Astrocyte (in vitro differentiated cells and primary cell): ENCODE data around the gene MX2. TPM values are rescaled to one million over a fixed set of nuclear protein-coding genes. Genes with fewer than 3 reads are reported as not detected.

Experiments used
- DNase-seq: peaks from one replicate; pipeline ENCODE4 v3.0.0-alpha.2; 2010; ENCODE audit warnings: low read depth
- FAIRE-seq: peaks from 2 replicates; lab custom pipeline; 2011; peaks lifted over from hg19 to GRCh38; lab: Jason Lieb, UNC
- H2AFZ ChIP-seq: 2 replicates; pipeline ENCODE4 v1.6.0; 2012; ENCODE audit warnings: low read depth, low read length, inconsistent platforms
- H3K27ac ChIP-seq: 2 replicates; pipeline ENCODE4 v1.5.1; 2011; ENCODE audit warnings: low read depth, low read length, inconsistent platforms
- H3K27me3 ChIP-seq: 2 replicates; pipeline ENCODE4 v1.6.0; 2011; ENCODE audit warnings: low read length, inconsistent platforms; ENCODE audit not compliant: insufficient read depth
- H3K36me3 ChIP-seq: 2 replicates; pipeline ENCODE4 v1.5.1; 2011; ENCODE audit warnings: low read length, inconsistent platforms; ENCODE audit not compliant: insufficient read depth
- H3K4me1 ChIP-seq: 2 replicates; pipeline ENCODE4 v1.5.1; 2011; ENCODE audit warnings: low read length, inconsistent platforms; ENCODE audit not compliant: insufficient read depth
- H3K4me2 ChIP-seq: 2 replicates; pipeline ENCODE4 v1.6.0; 2012; ENCODE audit warnings: low read length, inconsistent platforms
- H3K4me3 ChIP-seq: 2 replicates; pipeline ENCODE4 v1.5.1; 2011; ENCODE audit warnings: low read depth, mild to moderate bottlenecking, low read length, inconsistent platforms; ENCODE audit not compliant: insufficient read depth
- H3K79me2 ChIP-seq: 2 replicates; pipeline ENCODE4 v1.6.0; 2012; ENCODE audit warnings: mild to moderate bottlenecking, low read length, inconsistent platforms; ENCODE audit not compliant: insufficient read depth
- H3K9ac ChIP-seq: 2 replicates; pipeline ENCODE4 v1.6.0; 2012; ENCODE audit warnings: mild to moderate bottlenecking, low read length, inconsistent platforms
- H3K9me3 ChIP-seq: 2 replicates; pipeline ENCODE4 v1.5.1; 2012; ENCODE audit warnings: low read depth, mild to moderate bottlenecking, low read length, inconsistent platforms; ENCODE audit not compliant: insufficient read depth
- H4K20me1 ChIP-seq: 2 replicates; pipeline ENCODE4 v1.6.0; 2012; ENCODE audit warnings: low read length, inconsistent platforms; ENCODE audit not compliant: insufficient read depth
- H3K27ac Mint-ChIP-seq: one replicate; pipeline ENCODE4 v1.8.0; 2021; ENCODE audit warnings: mild to moderate bottlenecking, mixed read lengths; ENCODE audit not compliant: unreplicated experiment
- H3K27me3 Mint-ChIP-seq: one replicate; pipeline ENCODE4 v1.8.0; 2021; ENCODE audit warnings: low read depth, mixed read lengths; ENCODE audit not compliant: unreplicated experiment
- H3K36me3 Mint-ChIP-seq: one replicate; pipeline ENCODE4 v1.8.0; 2021; ENCODE audit warnings: low read depth, mixed read lengths; ENCODE audit not compliant: unreplicated experiment
- H3K4me1 Mint-ChIP-seq: one replicate; pipeline ENCODE4 v1.8.0; 2021; ENCODE audit warnings: low read depth, mixed read lengths; ENCODE audit not compliant: unreplicated experiment
- H3K4me3 Mint-ChIP-seq: one replicate; pipeline ENCODE4 v1.8.0; 2021; ENCODE audit warnings: mild to moderate bottlenecking, moderate library complexity, mixed read lengths; ENCODE audit not compliant: unreplicated experiment
- H3K9me3 Mint-ChIP-seq: one replicate; pipeline ENCODE4 v1.8.0; 2021; ENCODE audit warnings: mild to moderate bottlenecking, mixed read lengths; ENCODE audit not compliant: unreplicated experiment
- CTCF ChIP-seq: IDR thresholded peaks from 2 replicates; pipeline ENCODE4 v1.5.1; 2011; ENCODE audit warnings: low read depth, mild to moderate bottlenecking, inconsistent platforms, low read length, moderate library complexity; ENCODE audit not compliant: insufficient read depth
- EZH2 ChIP-seq: IDR thresholded peaks from 2 replicates; pipeline ENCODE4 v1.6.1; 2012; ENCODE audit warnings: mild to moderate bottlenecking, low read length, inconsistent platforms; ENCODE audit not compliant: insufficient read depth
- total RNA-seq: library from RNA; stranded (reverse); gene quantifications from 2 replicates; pipeline ENCODE4 v1.2.1, GENCODE V29; 2021

MX2 gene
- total RNA-seq, 1 donor from 2014 or later, result 8.6 TPM

- H3K27ac ChIP-seq, result no peak overlapping the region
- no peaks in the 10 kb centered on the region for H3K79me2 ChIP-seq
- Mint-ChIP-seq H3K4me3 (no peak overlapping the region), H3K9me3 (peaks cover 6% of the 10 kb centered on the region), H3K4me1 (no peaks in the 10 kb centered on the region), H3K27ac (no peak overlapping the region), H3K36me3 (peaks cover 26% of the 10 kb centered on the region), H3K27me3 (peaks cover 26% of the 10 kb centered on the region)
- TF ChIP-seq CTCF (no peak), EZH2 (no peak)
- H3K9ac ChIP-seq, result no peak overlapping the region
- H3K9me3 ChIP-seq, result no peaks in the 10 kb centered on the region
- no peaks in the 10 kb centered on the region for H4K20me1 ChIP-seq
- H3K4me2 ChIP-seq, result no peak overlapping the region
- peaks cover 8% of the 10 kb centered on the region for H3K27me3 ChIP-seq
- H2AFZ ChIP-seq, result no peak overlapping the region
- H3K4me3 ChIP-seq, result no peak overlapping the region
- FAIRE-seq, result no peak
- no peaks in the 10 kb centered on the region for H3K4me1 ChIP-seq
- H3K36me3 ChIP-seq, result no peaks in the 10 kb centered on the region
- DNase-seq, result no peak
Observed at GRCh38 chr21:41403966-41404365, 42.1 kb downstream of the MX2 start.

DNA sequence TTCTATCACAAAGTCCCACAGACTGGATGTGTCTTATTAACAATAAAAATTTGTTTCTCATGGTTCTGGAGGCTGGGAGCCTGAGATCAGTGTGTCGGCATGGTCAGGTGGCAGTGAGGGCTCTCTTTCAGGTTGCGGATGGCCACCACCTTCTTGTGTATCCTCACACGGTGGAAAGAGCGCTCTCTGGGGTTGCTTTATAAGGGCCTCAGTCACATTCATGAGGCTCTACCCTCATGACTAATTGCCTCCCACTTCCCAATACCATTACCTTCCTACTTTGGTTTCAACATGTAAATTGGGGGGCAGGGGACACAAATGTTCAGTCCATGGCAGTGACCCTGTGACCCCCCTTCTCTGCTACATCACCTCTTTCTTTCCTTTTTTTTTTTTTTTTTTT lies 43.5 kb downstream of the MX2 start:
- Mint-ChIP-seq H3K9me3 (peaks cover 7% of the 10 kb centered on the region), H3K4me3 (no peak overlapping the region), H3K27me3 (peaks cover 16% of the 10 kb centered on the region), H3K4me1 (peaks cover 2% of the 10 kb centered on the region), H3K27ac (no peak overlapping the region), H3K36me3 (peaks cover 30% of the 10 kb centered on the region)
- no peak overlapping the region for H3K9ac ChIP-seq
- H3K27me3 ChIP-seq, result peaks cover 8% of the 10 kb centered on the region
- no peak overlapping the region for H3K4me2 ChIP-seq
- no peak overlapping the region for H3K27ac ChIP-seq
- H4K20me1 ChIP-seq, result no peaks in the 10 kb centered on the region
- H3K9me3 ChIP-seq, result peaks cover 2% of the 10 kb centered on the region
- FAIRE-seq (no peak), DNase-seq (no peak)
- H3K4me1 ChIP-seq, result no peaks in the 10 kb centered on the region
- no peak overlapping the region for H2AFZ ChIP-seq
- no peaks in the 10 kb centered on the region for H3K36me3 ChIP-seq
- no peak overlapping the region for H3K4me3 ChIP-seq
- no peaks in the 10 kb centered on the region for H3K79me2 ChIP-seq
- TF ChIP-seq CTCF, result no peak
- TF ChIP-seq EZH2, result no peak

DNA sequence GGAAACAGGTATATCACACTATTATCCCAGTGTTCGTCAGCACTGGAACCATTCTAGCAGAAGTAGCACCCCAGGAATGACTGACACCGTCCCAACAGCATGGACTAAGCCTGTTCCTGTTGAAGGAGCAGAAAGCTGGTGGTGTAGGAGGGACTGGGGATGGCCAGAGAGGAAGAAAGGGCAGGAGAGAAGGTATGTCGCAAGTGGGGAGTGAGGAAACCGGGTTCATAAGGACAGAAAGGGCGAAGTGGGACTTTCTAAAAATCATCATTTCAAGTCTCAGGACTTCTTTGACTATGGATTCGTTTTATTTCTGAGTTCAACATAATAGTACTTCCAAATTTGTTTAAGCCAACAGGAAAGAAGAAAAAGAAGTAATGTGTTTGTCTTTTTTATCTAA lies 44.5 kb downstream of the MX2 start:
- no peak for FAIRE-seq
- Mint-ChIP-seq H3K27ac (no peak overlapping the region), H3K27me3 (peaks cover 11% of the 10 kb centered on the region)

More for the DNA sequence above, 44.5 kb downstream of the MX2 start:
- Histone ChIP-seq H3K9ac (no peak overlapping the region), H3K4me2 (no peak overlapping the region), H3K4me1 (no peaks in the 10 kb centered on the region), H2AFZ (no peak overlapping the region), H3K27ac (no peak overlapping the region), H4K20me1 (no peaks in the 10 kb centered on the region), H3K4me3 (no peak overlapping the region), H3K27me3 (peaks cover 8% of the 10 kb centered on the region), H3K36me3 (no peaks in the 10 kb centered on the region), H3K79me2 (no peaks in the 10 kb centered on the region), H3K9me3 (peaks cover 3% of the 10 kb centered on the region)
- H3K9me3 Mint-ChIP-seq, result peaks cover 7% of the 10 kb centered on the region
- peaks cover 22% of the 10 kb centered on the region for H3K36me3 Mint-ChIP-seq
- H3K4me3 Mint-ChIP-seq, result no peak overlapping the region
- peaks cover 9% of the 10 kb centered on the region for H3K4me1 Mint-ChIP-seq
- no peak for TF ChIP-seq CTCF
- TF ChIP-seq EZH2, result no peak
- no peak for DNase-seq
